IMR-90 (cell line): ENCODE results near the gene ZMYM4. TPM values are rescaled to one million over a fixed set of nuclear protein-coding genes. Genes with fewer than 3 reads are reported as not detected.

ENCODE experiments used
- ATAC-seq: fragments of 200-7000 bp; cut with Tn5 transposase; 2 replicates; pipeline ENCODE4 v1.9.1; 2020; ENCODE audit warnings: low read depth, mild to moderate bottlenecking, moderate library complexity
- BruUV-seq: library from RNA; stranded (reverse); fragments of 400-500 nt; replicated peaks from 2 replicates; lab custom pipeline; 2021; lab: Mats Ljungman, UMichigan
- CTCF ChIA-PET: fragments of 300-600 bp; formaldehyde crosslinking; extraction: SDS; loops from one replicate; lab custom pipeline; 2021; ENCODE audit warnings: antibody characterized with exemption; lab: Yijun Ruan, JAX
- POLR2A ChIA-PET: fragments of 300-600 bp; sonication (Branson Sonifier 250); formaldehyde crosslinking; loops from one replicate; lab custom pipeline; 2022; ENCODE audit warnings: antibody characterized with exemption; ENCODE audit not compliant: unreplicated experiment; lab: Charles Lee
- DNase-seq: peaks from one replicate; pipeline ENCODE4 v3.0.0; 2013
- H2AFZ ChIP-seq: replicated peaks from 2 replicates; pipeline ENCODE3; 2013; ENCODE audit warnings: low read length, mild to moderate bottlenecking; ENCODE audit not compliant: poor library complexity
- H2AK5ac ChIP-seq: 2 replicates; pipeline ENCODE4 v1.6.1; 2013; ENCODE audit warnings: low read depth, low read length, inconsistent platforms
- H2AK9ac ChIP-seq: replicated peaks from 2 replicates; pipeline ENCODE3; 2013; ENCODE audit warnings: mild to moderate bottlenecking, low read depth, low read length, moderate library complexity; ENCODE audit not compliant: poor library complexity
- H2BK120ac ChIP-seq: 2 replicates; pipeline ENCODE4 v1.6.1; 2013; ENCODE audit warnings: low read depth, low read length, inconsistent platforms
- H2BK15ac ChIP-seq: 3 replicates; pipeline ENCODE4 v1.6.1; 2013; ENCODE audit warnings: low read depth, low read length, inconsistent platforms
- H2BK20ac ChIP-seq: 2 replicates; pipeline ENCODE4 v1.6.1; 2013; ENCODE audit warnings: low read depth, mild to moderate bottlenecking, inconsistent platforms, low read length, moderate library complexity
- H2BK5ac ChIP-seq: 2 replicates; pipeline ENCODE4 v1.6.1; 2013; ENCODE audit warnings: mild to moderate bottlenecking, low read depth, low read length, inconsistent platforms; ENCODE audit not compliant: poor library complexity, severe bottlenecking
- H3K14ac ChIP-seq: replicated peaks from 2 replicates; pipeline ENCODE4 v1.6.1; 2013; ENCODE audit warnings: low read depth, low read length, inconsistent platforms
- H3K18ac ChIP-seq: 2 replicates; pipeline ENCODE4 v1.6.1; 2013; ENCODE audit warnings: low read depth, low read length, control low read depth
- H3K23ac ChIP-seq: 2 replicates; pipeline ENCODE4 v1.6.1; 2013; ENCODE audit warnings: low read depth, low read length, inconsistent platforms
- H3K27ac ChIP-seq: 2 replicates; pipeline ENCODE4 v1.5.1; 2013; ENCODE audit warnings: mild to moderate bottlenecking, control low read depth, low read length; ENCODE audit not compliant: insufficient read depth
- H3K27me3 ChIP-seq: 2 replicates; pipeline ENCODE4 v1.6.1; 2013; ENCODE audit warnings: low read length; ENCODE audit not compliant: control insufficient read depth, insufficient read depth
- H3K36me3 ChIP-seq: 2 replicates; pipeline ENCODE4 v1.6.1; 2013; ENCODE audit warnings: low read length, mixed read lengths; ENCODE audit not compliant: control insufficient read depth, insufficient read depth
- H3K4ac ChIP-seq: 2 replicates; pipeline ENCODE4 v1.6.1; 2013; ENCODE audit warnings: low read depth, low read length, inconsistent platforms
- H3K4me1 ChIP-seq: 2 replicates; pipeline ENCODE4 v1.6.1; 2013; ENCODE audit warnings: low read length, mixed read lengths; ENCODE audit not compliant: control insufficient read depth, insufficient read depth
- H3K4me2 ChIP-seq: 2 replicates; pipeline ENCODE4 v1.6.1; 2013; ENCODE audit warnings: low read depth, mild to moderate bottlenecking, control low read depth, low read length, moderate library complexity
- H3K4me3 ChIP-seq: 2 replicates; pipeline ENCODE4 v1.5.1; 2013; ENCODE audit warnings: low read depth, mild to moderate bottlenecking, control low read depth, low read length, moderate library complexity; ENCODE audit not compliant: insufficient read depth
- H3K56ac ChIP-seq: 2 replicates; pipeline ENCODE4 v1.6.1; 2013; ENCODE audit warnings: low read length, inconsistent platforms; ENCODE audit not compliant: insufficient read depth; ENCODE audit errors: extremely low read depth
- H3K79me1 ChIP-seq, 2 experiments: 2 replicates each; pipeline ENCODE4 v1.6.1; 2013; ENCODE audit warnings: low read length in 2 of 2, inconsistent platforms in 1 of 2, low read depth in 1 of 2
- H3K9ac ChIP-seq: 2 replicates; pipeline ENCODE4 v1.6.1; 2013; ENCODE audit warnings: low read depth, low read length, control low read depth
- H3K9me1 ChIP-seq: 2 replicates; pipeline ENCODE4 v1.6.1; 2013; ENCODE audit warnings: low read length, inconsistent platforms; ENCODE audit not compliant: insufficient read depth
- H3K9me3 ChIP-seq: 2 replicates; pipeline ENCODE4 v1.6.1; 2013; ENCODE audit warnings: low read length; ENCODE audit not compliant: control insufficient read depth, insufficient read depth
- H4K20me1 ChIP-seq: 2 replicates; pipeline ENCODE4 v1.6.1; 2013; ENCODE audit warnings: low read length, inconsistent platforms; ENCODE audit not compliant: insufficient read depth
- H4K5ac ChIP-seq: 2 replicates; pipeline ENCODE4 v1.6.1; 2013; ENCODE audit warnings: mild to moderate bottlenecking, low read depth, low read length, control low read depth
- H4K8ac ChIP-seq, 2 experiments: 2 replicates each; pipeline ENCODE4 v1.6.1; 2013; ENCODE audit warnings: low read depth in 2 of 2, low read length in 2 of 2, control low read depth in 1 of 2, inconsistent platforms in 1 of 2
- H4K91ac ChIP-seq: 2 replicates; pipeline ENCODE4 v1.6.1; 2013; ENCODE audit warnings: low read depth, low read length, inconsistent platforms; ENCODE audit not compliant: insufficient read depth
- BHLHE40 ChIP-seq: fragments of 150-350 bp; IDR thresholded peaks from 2 replicates; pipeline ENCODE4 v1.6.1; 2016; ENCODE audit warnings: mild to moderate bottlenecking, low read depth, low read length
- CHD1 ChIP-seq: IDR thresholded peaks from 2 replicates; pipeline ENCODE4 v1.6.1; 2012; ENCODE audit warnings: low read depth, low read length, improper control_type of control experiment
- CTCF ChIP-seq: conservative IDR thresholded peaks from 2 replicates; pipeline ENCODE4 v1.5.1; 2012; ENCODE audit warnings: mild to moderate bottlenecking, low read depth, low read length, improper control_type of control experiment
- MAFK ChIP-seq: IDR thresholded peaks from 2 replicates; pipeline ENCODE4 v1.6.1; 2012; ENCODE audit warnings: low read depth, low read length, improper control_type of control experiment
- MAZ ChIP-seq: IDR thresholded peaks from 2 replicates; pipeline ENCODE4 v1.6.1; 2012; ENCODE audit warnings: low read depth, mild to moderate bottlenecking, low read length, improper control_type of control experiment, moderate library complexity, borderline replicate concordance
- MXI1 ChIP-seq: IDR thresholded peaks from 2 replicates; pipeline ENCODE4 v1.6.1; 2012; ENCODE audit warnings: low read depth, mild to moderate bottlenecking, low read length, moderate library complexity, borderline replicate concordance
- NFE2L2 ChIP-seq: fragments of 150-350 bp; IDR thresholded peaks from 2 replicates; pipeline ENCODE4 v1.6.1; 2016; ENCODE audit warnings: low read depth, mild to moderate bottlenecking, low read length
- POLR2A ChIP-seq: IDR thresholded peaks from 2 replicates; pipeline ENCODE4 v1.6.1; 2012; ENCODE audit warnings: mild to moderate bottlenecking, low read depth, low read length
- RCOR1 ChIP-seq: IDR thresholded peaks from 2 replicates; pipeline ENCODE4 v1.6.1; 2012; ENCODE audit warnings: mild to moderate bottlenecking, low read length, improper control_type of control experiment; ENCODE audit not compliant: insufficient replicate concordance
- SMC3 ChIP-seq: fragments of 150-350 bp; IDR thresholded peaks from 2 replicates; pipeline ENCODE4 v1.6.1; 2016; ENCODE audit warnings: low read depth, mild to moderate bottlenecking, antibody characterized with exemption, low read length, moderate library complexity
- USF2 ChIP-seq: fragments of 150-350 bp; IDR thresholded peaks from 2 replicates; pipeline ENCODE4 v1.6.1; 2017; ENCODE audit warnings: mild to moderate bottlenecking, antibody characterized with exemption, low read length, low read depth
- WGBS, 2 experiments: methylation state at CpG; one replicate each; pipeline versions ENCODE4 v1.1.5 to v1.1.7; 2013; ENCODE audit warnings: missing lambda C conversion rate in 2 of 2; ENCODE audit not compliant: insufficient read length in 1 of 2; ENCODE audit errors: extremely low coverage in 2 of 2; 5-methylcytosine and 5-hydroxymethylcytosine counted together
- dilution Hi-C: fragments of 300-500 bp; cut with HindIII; formaldehyde crosslinking; loops from one replicate; pipeline ENCODE4 v1.14.3; 2018; ENCODE audit warnings: low sequenced_read_pairs; ENCODE audit not compliant: unreplicated experiment
- in situ Hi-C: fragments of 300-500 bp; cut with MboI; formaldehyde crosslinking; loops from 3 replicates; pipeline ENCODE4 v1.14.3; 2019; ENCODE audit warnings: low sequenced_read_pairs, inconsistent platforms, mixed read lengths
- intact Hi-C: fragments of 100-400 bp; cut with micrococcal nuclease; formaldehyde crosslinking; loops from 2 replicates; pipeline ENCODE4 v1.10.0; 2022
- polyA plus RNA-seq, 3 experiments: library from polyadenylated mRNA; depleted of rRNA; stranded (reverse); fragments of >200 nt; gene quantifications; 2 replicates each; pipeline ENCODE4 v1.2.3, GENCODE V29; 2012; ENCODE audit warnings: low replicate concordance in 1 of 3
- total RNA-seq: library from RNA; depleted of rRNA; stranded (reverse); fragments of >200 nt; gene quantifications from 2 replicates; pipeline ENCODE4 v1.2.3, GENCODE V29; 2012

Gene ZMYM4
- total and polyA plus RNA-seq, 2 of the 4 experiments (the other 2 are of a cell fraction), result 14.7 to 53.8 TPM

GRCh38 chr1:35269989-35270289 is 1.4 kb downstream of the ZMYM4 start:
- Histone ChIP-seq H3K79me1 (peaks cover 0 to 38% of the 10 kb centered on the region in 2 experiments; a peak in 2 of 4 replicates), H3K18ac (no peak overlapping the region), H3K27me3 (no peaks in the 10 kb centered on the region), H2AFZ (no peak overlapping the region), H3K4me3 (peak overlapping the region; percentile 84), H4K8ac (no peak overlapping the region; a peak in 1 of 4 replicates), H3K56ac (no peak overlapping the region), H3K4me2 (peak overlapping the region; percentile 93), H3K36me3 (no peaks in the 10 kb centered on the region), H4K91ac (no peak overlapping the region), H2AK5ac (no peak overlapping the region), H3K9me3 (no peaks in the 10 kb centered on the region), H3K9me1 (no peaks in the 10 kb centered on the region), H2BK5ac (no peak overlapping the region), H3K23ac (peak overlapping the region; percentile 1; the same call in 1 of the 2 replicates), H3K27ac (no peak overlapping the region), H3K14ac (peak overlapping the region; percentile 25; the same call in 1 of the 2 replicates), H3K4me1 (no peaks in the 10 kb centered on the region; the same call in none of the 2 replicates), H2AK9ac (no peak overlapping the region), H2BK15ac (no peak overlapping the region), H2BK120ac (no peak overlapping the region), H2BK20ac (no peak overlapping the region), H3K9ac (no peak overlapping the region; the same call in 1 of the 2 replicates), H4K20me1 (peaks cover 18% of the 10 kb centered on the region), H3K4ac (no peak overlapping the region), H4K5ac (no peak overlapping the region)
- dilution Hi-C loops, result no loop called here
- no peak for TF ChIP-seq BHLHE40
- TF ChIP-seq MXI1, result no peak
- TF ChIP-seq USF2, result no peak
- TF ChIP-seq RCOR1, result no peak
- no peak for TF ChIP-seq POLR2A
- no peak for TF ChIP-seq CHD1
- no peak for TF ChIP-seq CTCF
- TF ChIP-seq NFE2L2, result no peak
- TF ChIP-seq MAZ, result no peak
- TF ChIP-seq SMC3, result no peak
- no peak for TF ChIP-seq MAFK
- TSS peak; percentile 22 for BruUV-seq
- no CpG with 5 or more reads among the region's 2 CpGs for WGBS, 2 experiments
- DNase-seq, result no peak
- ChIA-PET CTCF (no interaction called here), POLR2A (no interaction called here)
- in situ Hi-C loops, result no loop called here
- intact Hi-C loops, result no loop called here
- ATAC-seq, result no peak
